ENCODE data around the gene PPP1R37.

DNA sequence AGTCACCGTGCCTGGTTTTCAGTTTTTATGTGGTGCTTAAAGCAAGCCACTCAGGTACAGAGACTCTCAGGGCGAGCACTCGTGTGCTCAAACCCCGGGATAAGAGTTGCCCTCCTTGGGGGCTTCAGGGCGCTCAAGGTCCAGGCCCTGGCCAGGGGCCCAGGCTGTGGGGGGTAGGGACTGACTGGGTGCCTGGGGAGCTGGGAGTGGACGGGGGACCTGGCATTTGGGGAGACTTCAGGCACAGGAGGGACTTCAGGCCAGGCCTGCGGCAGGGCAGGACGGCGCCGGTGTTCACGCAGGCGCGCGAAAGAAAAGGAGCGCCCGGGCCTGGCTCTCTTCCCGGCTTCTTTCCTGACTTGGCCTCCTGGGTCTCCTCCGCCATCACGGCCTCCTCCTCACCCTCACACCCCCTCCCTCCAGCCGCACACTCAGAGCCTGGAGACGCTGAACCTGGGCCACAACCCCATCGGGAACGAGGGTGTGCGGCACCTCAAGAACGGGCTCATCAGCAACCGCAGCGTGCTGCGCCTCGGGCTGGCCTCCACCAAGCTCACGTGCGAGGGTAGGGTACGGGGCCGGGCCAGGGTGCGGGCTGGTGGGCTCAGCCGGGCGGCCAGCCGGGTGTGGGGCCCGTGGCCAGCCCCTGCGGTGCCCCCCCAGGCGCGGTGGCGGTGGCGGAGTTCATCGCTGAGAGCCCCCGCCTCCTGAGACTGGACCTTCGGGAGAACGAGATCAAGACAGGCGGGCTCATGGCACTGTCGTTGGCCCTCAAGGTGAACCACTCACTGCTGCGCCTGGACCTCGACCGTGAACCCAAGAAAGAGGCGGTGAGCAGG lies 51.7 kb downstream of the PPP1R37 start:
- TF ChIP-seq EZH2 (IDR thresholded peaks at IDR 0.05; ENCODE audit: low read length, missing control alignments): no peak
- no peak for TF ChIP-seq CTCF (conservative IDR thresholded peaks at IDR 0.05 in 1 of 2, IDR thresholded peaks at IDR 0.05 in 1 of 2; ENCODE audit: low read depth in 1 of 2, low read length in 2 of 2)

All from fibroblast of lung (primary cell).